ENCODE measurements around the gene MREG.
A peak's percentile ranks its signal among the peaks of the same experiment; 100 is the strongest.
"Not testable (repeated sequence)": the region's sequence is repeated elsewhere in the genome, so short reads cannot be mapped to it uniquely, and the experiment has no call there.

Gene MREG

GRCh38 chr2:215988556-215989207 lies 24.7 kb downstream of the MREG start:
- H3K27ac Mint-ChIP-seq; H3K4me1 Mint-ChIP-seq (ENCODE audit: low read depth); H3K4me3 Mint-ChIP-seq; H3K27me3 Mint-ChIP-seq (ENCODE audit: low read depth); DNase-seq (ENCODE audit: low spot score): not testable (repeated sequence)
- Mint-ChIP-seq H3K36me3 (ENCODE audit: low read depth) (peaks cover 65% of the 10 kb centered on the region), H3K9me3 (peaks cover 54% of the 10 kb centered on the region)

GRCh38 chr2:215985257-215985656 lies 28.1 kb downstream of the MREG start:
- no peak for DNase-seq (ENCODE audit: low spot score)
- H3K27ac Mint-ChIP-seq, result no peak overlapping the region
- peaks cover 6% of the 10 kb centered on the region for H3K4me1 Mint-ChIP-seq (ENCODE audit: low read depth)
- H3K36me3 Mint-ChIP-seq (ENCODE audit: low read depth), result peaks cover 35% of the 10 kb centered on the region
- H3K27me3 Mint-ChIP-seq (ENCODE audit: low read depth), result no peaks in the 10 kb centered on the region
- no peak overlapping the region for H3K4me3 Mint-ChIP-seq
- peaks cover 35% of the 10 kb centered on the region for H3K9me3 Mint-ChIP-seq

- H3K4me1 Mint-ChIP-seq (ENCODE audit: low read depth), result peaks cover 10% of the 10 kb centered on the region
- no peaks in the 10 kb centered on the region for H3K27me3 Mint-ChIP-seq (ENCODE audit: low read depth)
- H3K4me3 Mint-ChIP-seq, result no peak overlapping the region
- peaks cover 30% of the 10 kb centered on the region for H3K36me3 Mint-ChIP-seq (ENCODE audit: low read depth)
- H3K27ac Mint-ChIP-seq, result no peak overlapping the region
- no peak for DNase-seq (ENCODE audit: low spot score)
- peaks cover 30% of the 10 kb centered on the region for H3K9me3 Mint-ChIP-seq
Observed at GRCh38 chr2:215984661-215985060, 28.7 kb downstream of the MREG start.

GRCh38 chr2:215983581-215984351 lies 29.6 kb downstream of the MREG start:
- H3K36me3 Mint-ChIP-seq (ENCODE audit: low read depth), result peaks cover 24% of the 10 kb centered on the region
- no peaks in the 10 kb centered on the region for H3K27me3 Mint-ChIP-seq (ENCODE audit: low read depth)
- H3K27ac Mint-ChIP-seq, result no peak overlapping the region
- peaks cover 13% of the 10 kb centered on the region for H3K4me1 Mint-ChIP-seq (ENCODE audit: low read depth)
- peaks cover 23% of the 10 kb centered on the region for H3K9me3 Mint-ChIP-seq
- H3K4me3 Mint-ChIP-seq, result no peak overlapping the region
- DNase-seq (ENCODE audit: low spot score), result no peak

GRCh38 chr2:215982465-215982875 lies 30.9 kb downstream of the MREG start:
- H3K4me1 Mint-ChIP-seq (ENCODE audit: low read depth), result peaks cover 24% of the 10 kb centered on the region
- DNase-seq (ENCODE audit: low spot score), result peak; percentile 63
- H3K36me3 Mint-ChIP-seq (ENCODE audit: low read depth), result peaks cover 28% of the 10 kb centered on the region
- H3K4me3 Mint-ChIP-seq, result no peak overlapping the region
- H3K27me3 Mint-ChIP-seq (ENCODE audit: low read depth), result no peaks in the 10 kb centered on the region
- no peak overlapping the region for H3K27ac Mint-ChIP-seq
- peaks cover 23% of the 10 kb centered on the region for H3K9me3 Mint-ChIP-seq

GRCh38 chr2:215981115-215981514 lies 32.2 kb downstream of the MREG start:
- Mint-ChIP-seq H3K9me3 (peaks cover 17% of the 10 kb centered on the region), H3K36me3 (ENCODE audit: low read depth) (peaks cover 19% of the 10 kb centered on the region), H3K27ac (no peak overlapping the region), H3K27me3 (ENCODE audit: low read depth) (no peaks in the 10 kb centered on the region), H3K4me1 (ENCODE audit: low read depth) (peaks cover 26% of the 10 kb centered on the region), H3K4me3 (no peak overlapping the region)
- DNase-seq (ENCODE audit: low spot score), result no peak

GRCh38 chr2:215979620-215980019 lies 33.7 kb downstream of the MREG start:
- peak overlapping the region; percentile 48 for H3K27ac Mint-ChIP-seq
- H3K27me3 Mint-ChIP-seq (ENCODE audit: low read depth), result no peaks in the 10 kb centered on the region
- peaks cover 26% of the 10 kb centered on the region for H3K4me1 Mint-ChIP-seq (ENCODE audit: low read depth)
- peaks cover 14% of the 10 kb centered on the region for H3K36me3 Mint-ChIP-seq (ENCODE audit: low read depth)
- peak overlapping the region; percentile 51 for H3K4me3 Mint-ChIP-seq
- DNase-seq (ENCODE audit: low spot score), result peak; percentile 23
- peaks cover 8% of the 10 kb centered on the region for H3K9me3 Mint-ChIP-seq

GRCh38 chr2:215974700-215975429 lies 38.5 kb downstream of the MREG start:
- peaks cover 12% of the 10 kb centered on the region for H3K36me3 Mint-ChIP-seq (ENCODE audit: low read depth)
- no peaks in the 10 kb centered on the region for H3K27me3 Mint-ChIP-seq (ENCODE audit: low read depth)
- no peak overlapping the region for H3K27ac Mint-ChIP-seq
- peaks cover 20% of the 10 kb centered on the region for H3K4me1 Mint-ChIP-seq (ENCODE audit: low read depth)
- H3K4me3 Mint-ChIP-seq, result no peak overlapping the region
- no peak for DNase-seq (ENCODE audit: low spot score)
- no peaks in the 10 kb centered on the region for H3K9me3 Mint-ChIP-seq

GRCh38 chr2:215973954-215974699 lies 39.2 kb downstream of the MREG start:
- no peak overlapping the region for H3K27ac Mint-ChIP-seq
- DNase-seq (ENCODE audit: low spot score), result no peak
- no peaks in the 10 kb centered on the region for H3K27me3 Mint-ChIP-seq (ENCODE audit: low read depth)

GRCh38 chr2:215973145-215973792 lies 40.1 kb downstream of the MREG start:
- Mint-ChIP-seq H3K9me3 (no peaks in the 10 kb centered on the region), H3K4me1 (ENCODE audit: low read depth) (peaks cover 14% of the 10 kb centered on the region), H3K4me3 (no peak overlapping the region), H3K27ac (no peak overlapping the region), H3K27me3 (ENCODE audit: low read depth) (no peaks in the 10 kb centered on the region), H3K36me3 (ENCODE audit: low read depth) (peaks cover 13% of the 10 kb centered on the region)
- no peak for DNase-seq (ENCODE audit: low spot score)

More at GRCh38 chr2:215973954-215974699, 39.2 kb downstream of the MREG start:
- H3K4me1 Mint-ChIP-seq (ENCODE audit: low read depth), result peaks cover 15% of the 10 kb centered on the region
- H3K4me3 Mint-ChIP-seq, result no peak overlapping the region
- H3K36me3 Mint-ChIP-seq (ENCODE audit: low read depth), result peaks cover 13% of the 10 kb centered on the region
- H3K9me3 Mint-ChIP-seq, result no peaks in the 10 kb centered on the region

GRCh38 chr2:215971671-215972070 lies 41.7 kb downstream of the MREG start:
- Mint-ChIP-seq H3K4me3 (no peak overlapping the region), H3K27me3 (ENCODE audit: low read depth) (no peaks in the 10 kb centered on the region), H3K27ac (no peak overlapping the region), H3K9me3 (no peaks in the 10 kb centered on the region), H3K36me3 (ENCODE audit: low read depth) (peaks cover 14% of the 10 kb centered on the region), H3K4me1 (ENCODE audit: low read depth) (peaks cover 19% of the 10 kb centered on the region)
- no peak for DNase-seq (ENCODE audit: low spot score)

GRCh38 chr2:215970894-215971293 lies 42.5 kb downstream of the MREG start:
- not testable (repeated sequence) for H3K27me3 Mint-ChIP-seq (ENCODE audit: low read depth); H3K27ac Mint-ChIP-seq

GRCh38 chr2:215970425-215970824 lies 42.9 kb downstream of the MREG start:
- H3K27me3 Mint-ChIP-seq (ENCODE audit: low read depth), result no peaks in the 10 kb centered on the region
- peaks cover 14% of the 10 kb centered on the region for H3K36me3 Mint-ChIP-seq (ENCODE audit: low read depth)
- H3K27ac Mint-ChIP-seq, result no peak overlapping the region
- H3K4me1 Mint-ChIP-seq (ENCODE audit: low read depth), result peaks cover 29% of the 10 kb centered on the region
- no peaks in the 10 kb centered on the region for H3K9me3 Mint-ChIP-seq
- no peak overlapping the region for H3K4me3 Mint-ChIP-seq
- DNase-seq (ENCODE audit: low spot score), result peak; percentile 28

More at GRCh38 chr2:215970894-215971293, 42.5 kb downstream of the MREG start:
- H3K9me3 Mint-ChIP-seq; H3K4me3 Mint-ChIP-seq; DNase-seq (ENCODE audit: low spot score): not testable (repeated sequence)
- H3K36me3 Mint-ChIP-seq (ENCODE audit: low read depth), result peaks cover 14% of the 10 kb centered on the region
- peaks cover 25% of the 10 kb centered on the region for H3K4me1 Mint-ChIP-seq (ENCODE audit: low read depth)

All from T-helper 2 cell treated with Interferon-gamma antibody and Interleukin-4, amounts not matched to agents 5 μg/mL and 100 μg/mL, for 36 hours (primary cell).